ENCODE measurements around the gene BMPR1B.

- TF ChIP-seq CTCF (conservative IDR thresholded peaks at IDR 0.05; ENCODE audit: low read depth, low read length): no peak
- no peak for TF ChIP-seq POLR2A (IDR thresholded peaks at IDR 0.05; ENCODE audit: low read depth, low read length)
- TF ChIP-seq RAD21 (IDR thresholded peaks at IDR 0.05; ENCODE audit: low read length): no peak
- TF ChIP-seq MAFK (IDR thresholded peaks at IDR 0.05; ENCODE audit: low read depth, low read length): no peak
- TF ChIP-seq SMC3 (IDR thresholded peaks at IDR 0.05; ENCODE audit: low read depth, low read length): no peak
- TF ChIP-seq CEBPB (IDR thresholded peaks at IDR 0.05; ENCODE audit: low read depth, low read length): no peak
- no peak for TF ChIP-seq RCOR1 (IDR thresholded peaks at IDR 0.05; ENCODE audit: insufficient replicate concordance, low read length)
- no peak for TF ChIP-seq NFE2L2 (IDR thresholded peaks at IDR 0.05; ENCODE audit: low read depth, low read length)
- TF ChIP-seq BHLHE40 (IDR thresholded peaks at IDR 0.05; ENCODE audit: low read depth, low read length): no peak
- TF ChIP-seq USF2 (IDR thresholded peaks at IDR 0.05; ENCODE audit: low read depth, low read length): no peak
- no peak for TF ChIP-seq MXI1 (IDR thresholded peaks at IDR 0.05; ENCODE audit: borderline replicate concordance, low read depth, low read length)
These were observed 204.7 kb downstream of the BMPR1B start for GRCh38 chr4:94962484-94962883.

Measured in IMR-90 (cell line).